Liver (tissue), 9 donors: Measurements from ENCODE around the gene BCLAF1. TPM values are rescaled to one million over a fixed set of nuclear protein-coding genes. Genes with fewer than 3 reads are reported as not detected.

Source experiments
- DNase-seq: peaks from one replicate; pipeline ENCODE4 v3.0.0-alpha.2; 2017; ENCODE audit warnings: low spot score
- H3K27ac ChIP-seq, 2 donors: one replicate each; pipeline ENCODE4 v1.7.0; 2013; ENCODE audit warnings: inconsistent platforms in 2 of 2, low read length in 2 of 2, control low read depth in 1 of 2, low read depth in 1 of 2, mild to moderate bottlenecking in 1 of 2
- H3K27me3 ChIP-seq, 4 donors: one replicate each; pipeline versions ENCODE4 v1.6.1 to v1.7.0; 2013; ENCODE audit warnings: low read length in 3 of 4, inconsistent platforms in 1 of 4, mild to moderate bottlenecking in 1 of 4, moderate library complexity in 1 of 4; ENCODE audit not compliant: control insufficient read depth in 4 of 4, insufficient read depth in 4 of 4
- H3K36me3 ChIP-seq, 4 donors: one replicate each; pipeline versions ENCODE4 v1.6.1 to v1.7.0; 2013; ENCODE audit warnings: low read length in 3 of 4, mild to moderate bottlenecking in 3 of 4, low read depth in 1 of 4, moderate library complexity in 1 of 4; ENCODE audit not compliant: control insufficient read depth in 4 of 4, insufficient read depth in 3 of 4
- H3K4me1 ChIP-seq, 4 donors: one replicate each; pipeline versions ENCODE4 v1.6.1 to v1.7.0; 2013; ENCODE audit warnings: low read length in 3 of 4, mild to moderate bottlenecking in 3 of 4, moderate library complexity in 1 of 4; ENCODE audit not compliant: control insufficient read depth in 4 of 4, insufficient read depth in 4 of 4
- H3K4me3 ChIP-seq, 3 donors: one replicate each; pipeline versions ENCODE4 v1.6.1 to v1.7.0; 2013; ENCODE audit warnings: low read length in 3 of 3, control low read depth in 1 of 3, low read depth in 1 of 3, mild to moderate bottlenecking in 1 of 3
- H3K9ac ChIP-seq, 2 donors: one replicate each; pipeline ENCODE4 v1.7.0; 2013; ENCODE audit warnings: low read length in 2 of 2, mild to moderate bottlenecking in 2 of 2, moderate library complexity in 2 of 2, control low read depth in 1 of 2, low read depth in 1 of 2
- H3K9me3 ChIP-seq, 4 donors: one replicate each; pipeline versions ENCODE4 v1.6.1 to v1.7.0; 2013; ENCODE audit warnings: low read length in 3 of 4; ENCODE audit not compliant: control insufficient read depth in 4 of 4
- ATF3 ChIP-seq: IDR thresholded peaks from 2 replicates; pipeline ENCODE4 v1.6.1; 2016; ENCODE audit warnings: antibody characterized with exemption
- EGR1 ChIP-seq, 2 donors: IDR thresholded peaks; 2 replicates each; pipeline ENCODE4 v1.6.1; 2016 to 2018; ENCODE audit warnings: antibody characterized with exemption in 2 of 2, low read depth in 2 of 2
- FOXA1 ChIP-seq: IDR thresholded peaks from 2 replicates; pipeline ENCODE4 v1.6.1; 2016; ENCODE audit warnings: antibody characterized with exemption
- HNF4G ChIP-seq: IDR thresholded peaks from 2 replicates; pipeline ENCODE4 v1.6.1; 2016; ENCODE audit warnings: antibody characterized with exemption
- JUND ChIP-seq, 2 donors: IDR thresholded peaks; 2 replicates each; pipeline ENCODE4 v1.6.1; 2016; ENCODE audit warnings: antibody characterized with exemption in 2 of 2
- MAX ChIP-seq: IDR thresholded peaks from 2 replicates; pipeline ENCODE4 v1.6.1; 2016; ENCODE audit warnings: antibody characterized with exemption
- NR2F2 ChIP-seq: IDR thresholded peaks from 2 replicates; pipeline ENCODE4 v1.6.1; 2016; ENCODE audit warnings: antibody characterized with exemption
- RXRA ChIP-seq, 2 donors: IDR thresholded peaks; 2 replicates each; pipeline ENCODE4 v1.6.1; 2017 to 2018; ENCODE audit warnings: antibody characterized with exemption in 2 of 2, mild to moderate bottlenecking in 1 of 2
- TAF1 ChIP-seq: conservative IDR thresholded peaks from 2 replicates; pipeline ENCODE4 v1.6.1; 2016; ENCODE audit warnings: antibody characterized with exemption, mild to moderate bottlenecking
- WGBS: extraction: QIAGEN DNeasy Blood & Tissue Kit; methylation state at CpG from one replicate; pipeline ENCODE4 v1.1.7; 2013; 5-methylcytosine and 5-hydroxymethylcytosine counted together
- polyA plus RNA-seq, 2 donors: library from polyadenylated mRNA; stranded (reverse) in 1 of 2; unstranded in 1 of 2; fragments of 200-250 nt in 1 of 2; fragments of >200 nt in 1 of 2; fragmentation: Nextera tagmentation in 1 of 2; extraction: Ambion mirVana in 1 of 2; gene quantifications; one replicate each; pipeline versions ENCODE4 v1.2.1 to v1.2.3, GENCODE V29; 2013 to 2015
- total RNA-seq, 2 donors: library from RNA; depleted of rRNA; stranded (reverse); fragments of >200 nt; gene quantifications; one replicate each; pipeline ENCODE4 v1.2.3, GENCODE V29; 2014
- TF ChIP-seq, protein P1 (sequence below): IDR thresholded peaks from 2 replicates; pipeline ENCODE4 v1.6.1; 2016; ENCODE audit warnings: antibody characterized with exemption
- donor health status: healthy.
- donor health status: healthy.
- donor health status: healthy.
- donor health status: healthy.
- donor health status: healthy.

BCLAF1 gene
- total and polyA plus RNA-seq, 4 donors: 11.7 to 60.5 (median 38.0) TPM

GRCh38 chr6:136236466-136237293, 53.0 kb downstream of the BCLAF1 start:
- H3K4me1 ChIP-seq: no peaks in the 10 kb centered on the region
- no peak overlapping the region for H3K9ac ChIP-seq
- no peak overlapping the region for H3K27ac ChIP-seq
- whole genome bisulfite sequencing: 84% methylated on average over 9 of the region's 9 CpGs
- DNase-seq: no peak
- no peaks in the 10 kb centered on the region for H3K9me3 ChIP-seq
- H3K27me3 ChIP-seq: no peaks in the 10 kb centered on the region
- no peak for TF ChIP-seq JUND (IDR thresholded peaks at IDR 0.05)
- TF ChIP-seq ATF3: no peak
- TF ChIP-seq, protein P1, sequence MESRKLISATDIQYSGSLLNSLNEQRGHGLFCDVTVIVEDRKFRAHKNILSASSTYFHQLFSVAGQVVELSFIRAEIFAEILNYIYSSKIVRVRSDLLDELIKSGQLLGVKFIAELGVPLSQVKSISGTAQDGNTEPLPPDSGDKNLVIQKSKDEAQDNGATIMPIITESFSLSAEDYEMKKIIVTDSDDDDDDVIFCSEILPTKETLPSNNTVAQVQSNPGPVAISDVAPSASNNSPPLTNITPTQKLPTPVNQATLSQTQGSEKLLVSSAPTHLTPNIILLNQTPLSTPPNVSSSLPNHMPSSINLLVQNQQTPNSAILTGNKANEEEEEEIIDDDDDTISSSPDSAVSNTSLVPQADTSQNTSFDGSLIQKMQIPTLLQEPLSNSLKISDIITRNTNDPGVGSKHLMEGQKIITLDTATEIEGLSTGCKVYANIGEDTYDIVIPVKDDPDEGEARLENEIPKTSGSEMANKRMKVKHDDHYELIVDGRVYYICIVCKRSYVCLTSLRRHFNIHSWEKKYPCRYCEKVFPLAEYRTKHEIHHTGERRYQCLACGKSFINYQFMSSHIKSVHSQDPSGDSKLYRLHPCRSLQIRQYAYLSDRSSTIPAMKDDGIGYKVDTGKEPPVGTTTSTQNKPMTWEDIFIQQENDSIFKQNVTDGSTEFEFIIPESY: no peak
- no peak for TF ChIP-seq RXRA (IDR thresholded peaks at IDR 0.05)
- H3K4me3 ChIP-seq: no peak overlapping the region
- no peaks in the 10 kb centered on the region for H3K36me3 ChIP-seq

- no peak overlapping the region for H3K4me3 ChIP-seq
- DNase-seq: no peak
- H3K9me3 ChIP-seq: no peaks in the 10 kb centered on the region
- TF ChIP-seq EGR1 (IDR thresholded peaks at IDR 0.05; ENCODE audit: low read depth in 2 of 2): no peak
- no peak for TF ChIP-seq MAX
- TF ChIP-seq ATF3: no peak
- no peak for TF ChIP-seq FOXA1
- TF ChIP-seq HNF4G: no peak
- TF ChIP-seq TAF1: no peak
- TF ChIP-seq NR2F2: no peak
- H3K27me3 ChIP-seq: no peaks in the 10 kb centered on the region
- no peak overlapping the region for H3K27ac ChIP-seq
- WGBS: 81% methylated on average over 4 of the region's 4 CpGs
- no peaks in the 10 kb centered on the region for H3K36me3 ChIP-seq
- H3K9ac ChIP-seq: no peak overlapping the region
- H3K4me1 ChIP-seq: no peaks in the 10 kb centered on the region
Observed at GRCh38 chr6:136235233-136235564, 54.4 kb downstream of the BCLAF1 start.

DNA sequence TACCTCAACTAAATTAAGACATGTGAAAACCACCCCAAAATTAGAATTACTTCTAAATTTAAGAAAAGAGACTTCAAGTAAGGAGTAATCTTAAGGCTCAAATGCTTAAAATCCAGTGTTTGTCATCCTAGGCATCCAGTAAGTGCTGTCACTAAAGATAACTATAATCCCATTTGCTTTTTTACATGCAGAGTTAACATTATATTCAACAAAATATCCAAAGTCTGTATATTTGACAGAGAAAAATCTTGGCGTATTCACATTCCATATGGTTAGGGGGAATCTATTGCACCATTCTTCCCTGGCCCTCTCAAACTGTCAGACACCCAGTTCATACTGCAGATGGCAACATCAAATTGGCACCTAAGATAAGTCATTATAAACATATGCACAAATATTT, 56.9 kb downstream of the BCLAF1 start:
- no peak overlapping the region for H3K27ac ChIP-seq
- no peak overlapping the region for H3K4me3 ChIP-seq
- H3K4me1 ChIP-seq: no peaks in the 10 kb centered on the region
- no peaks in the 10 kb centered on the region for H3K36me3 ChIP-seq
- H3K27me3 ChIP-seq: no peaks in the 10 kb centered on the region
- H3K9me3 ChIP-seq: no peaks in the 10 kb centered on the region
- TF ChIP-seq TAF1: no peak
- DNase-seq: no peak
- H3K9ac ChIP-seq: no peak overlapping the region
- WGBS: 100% methylated on average over 1 of the region's 1 CpG
